ENCODE measurements around the gene ACACA. TPM values are rescaled to one million over a fixed set of nuclear protein-coding genes. Genes with fewer than 3 reads are reported as not detected.

The ACACA gene
- total and polyA plus RNA-seq, 9 of the 15 experiments (the other 6 are each of a cell fraction or from before 2014, with no cell fraction given), result 35.9 to 135 (median 88.4) TPM

- TF ChIP-seq ZNF197 (CRISPR knock-in tag; IDR thresholded peaks at IDR 0.05; ENCODE audit: low read depth) (peak; percentile 92), TAF9B (IDR thresholded peaks at IDR 0.05; ENCODE audit: partially characterized antibody) (peak; percentile 55), USF2 (CRISPR knock-in tag; IDR thresholded peaks at IDR 0.05) (no peak), PML (IDR thresholded peaks at IDR 0.05; ENCODE audit: low read length) (peak; percentile 78), TAL1 (IDR thresholded peaks at IDR 0.05) (no peak), RCOR1 (IDR thresholded peaks at IDR 0.05; ENCODE audit: borderline replicate concordance in 1 of 2, low read depth in 2 of 2, low read length in 2 of 2) (0 out of 4 replicates have a peak, but pooled peaks of 1 of the 2 experiments have one; percentile 11), HCFC1 (IDR thresholded peaks at IDR 0.05; ENCODE audit: low read depth, low read length) (no peak; the same call in 1 of the 2 replicates), FOS (IDR thresholded peaks at IDR 0.05; ENCODE audit: extremely low read depth, insufficient read length) (no peak), JUND (IDR thresholded peaks at IDR 0.05; ENCODE audit: borderline replicate concordance, low read depth, low read length) (0 out of 2 replicates have a peak, but pooled peaks have one; percentile 37), JUND (tag; IDR thresholded peaks at IDR 0.05; ENCODE audit: borderline replicate concordance, low read depth, low read length) (no peak), SREBF2 (CRISPR knock-in tag; IDR thresholded peaks at IDR 0.05) (no peak), POLR3G (IDR thresholded peaks at IDR 0.05; ENCODE audit: extremely low read depth, insufficient read length, insufficient replicate concordance) (no peak), CBFA2T2 (conservative IDR thresholded peaks at IDR 0.05) (no peak), ZNF449 (CRISPR knock-in tag; IDR thresholded peaks at IDR 0.05) (no peak), E2F4 (CRISPR knock-in tag; IDR thresholded peaks at IDR 0.05; ENCODE audit: low read depth) (0 out of 2 replicates have a peak, but pooled peaks have one; percentile 16), ATF3 (IDR thresholded peaks at IDR 0.05) (no peak), ATF3 (CRISPR knock-in tag; conservative IDR thresholded peaks at IDR 0.05) (no peak), L3MBTL2 (IDR thresholded peaks at IDR 0.05) (peak; percentile 90), BACH1 (tag; IDR thresholded peaks at IDR 0.05) (peak; percentile 38), MBD2 (IDR thresholded peaks at IDR 0.05; ENCODE audit: borderline replicate concordance, low read depth) (0 out of 2 replicates have a peak, but pooled peaks have one; percentile 53), FOXK2 (conservative IDR thresholded peaks at IDR 0.05 in 1 of 2, IDR thresholded peaks at IDR 0.05 in 1 of 2; ENCODE audit: low read depth in 2 of 2) (no peak), PHF21A (IDR thresholded peaks at IDR 0.05; ENCODE audit: borderline replicate concordance, low read depth) (no peak)
Measured at GRCh38 chr17:37406635-37407461, at the start of gene ACACA, which contains the start of gene TADA2A (continued).

Measured in K562 (cell line).